Uterus (tissue), 2 donors: Measurements from ENCODE around the gene MIA2.

Experiments
- CTCF ChIP-seq, 4 experiments: fragments of 200-600 bp in 2 of 4; fragments of 450-650 bp in 2 of 4; sonication (generic) in 2 of 4; IDR thresholded peaks; one replicate each; pipeline ENCODE4 v1.5.1; 2016 to 2019; ENCODE audit warnings: antibody characterized with exemption in 4 of 4, mild to moderate bottlenecking in 2 of 4, moderate library complexity in 1 of 4
- POLR2A ChIP-seq, 2 donors: fragments of 450-650 bp; IDR thresholded peaks; one replicate each; pipeline ENCODE4 v1.6.1; 2016; ENCODE audit warnings: antibody characterized with exemption in 2 of 2, mild to moderate bottlenecking in 1 of 2, moderate library complexity in 1 of 2

- no peak for TF ChIP-seq CTCF (IDR thresholded peaks at IDR 0.05)
- TF ChIP-seq POLR2A (IDR thresholded peaks at IDR 0.05), result no peak
Measured at GRCh38 chr14:39434401-39434800, 200.7 kb downstream of the MIA2 start.
